ENCODE measurements around the gene HOXB2.

The HOXB2 gene

GRCh38 chr17:48498164-48498850 is 46.6 kb downstream of the HOXB2 start:
- Histone ChIP-seq H3K27ac (ENCODE audit: low read depth, low read length) (no peak overlapping the region), H3K9ac (ENCODE audit: low read length) (no peak overlapping the region), H3K36me3 (ENCODE audit: control insufficient read depth, insufficient read depth, low read length) (no peaks in the 10 kb centered on the region), H3K4me3 (ENCODE audit: low read depth, low read length) (no peak overlapping the region), H3K27me3 (ENCODE audit: control insufficient read depth, insufficient read depth, low read length) (peaks cover 78% of the 10 kb centered on the region), H3K9me3 (ENCODE audit: control insufficient read depth, insufficient read depth, low read depth, low read length) (no peaks in the 10 kb centered on the region), H3K4me1 (ENCODE audit: control insufficient read depth, insufficient read depth, low read length) (peaks cover 25% of the 10 kb centered on the region)

GRCh38 chr17:48497103-48497502 is 47.8 kb downstream of the HOXB2 start:
- Histone ChIP-seq H3K4me3 (ENCODE audit: low read depth, low read length) (no peak overlapping the region), H3K4me1 (ENCODE audit: control insufficient read depth, insufficient read depth, low read length) (peaks cover 29% of the 10 kb centered on the region), H3K9ac (ENCODE audit: low read length) (no peak overlapping the region), H3K36me3 (ENCODE audit: control insufficient read depth, insufficient read depth, low read length) (no peaks in the 10 kb centered on the region), H3K9me3 (ENCODE audit: control insufficient read depth, insufficient read depth, low read depth, low read length) (no peaks in the 10 kb centered on the region), H3K27me3 (ENCODE audit: control insufficient read depth, insufficient read depth, low read length) (peaks cover 79% of the 10 kb centered on the region), H3K27ac (ENCODE audit: low read depth, low read length) (no peak overlapping the region)

GRCh38 chr17:48494335-48494734 is 50.6 kb downstream of the HOXB2 start:
- peaks cover 71% of the 10 kb centered on the region for H3K27me3 ChIP-seq (ENCODE audit: control insufficient read depth, insufficient read depth, low read length)
- no peak overlapping the region for H3K9ac ChIP-seq (ENCODE audit: low read length)
- H3K4me1 ChIP-seq (ENCODE audit: control insufficient read depth, insufficient read depth, low read length), result peaks cover 20% of the 10 kb centered on the region
- no peaks in the 10 kb centered on the region for H3K9me3 ChIP-seq (ENCODE audit: control insufficient read depth, insufficient read depth, low read depth, low read length)
- no peak overlapping the region for H3K27ac ChIP-seq (ENCODE audit: low read depth, low read length)
- no peak overlapping the region for H3K4me3 ChIP-seq (ENCODE audit: low read depth, low read length)
- no peaks in the 10 kb centered on the region for H3K36me3 ChIP-seq (ENCODE audit: control insufficient read depth, insufficient read depth, low read length)
